Breast epithelium (tissue), 3 donors: Measurements from ENCODE around the gene TMEM108.

Source experiments
- POLR2AphosphoS5 ChIP-seq, 3 donors: sonication (generic); formaldehyde crosslinking; IDR thresholded peaks; one replicate each; pipeline ENCODE4 v1.6.1; 2017; ENCODE audit warnings: antibody characterized with exemption in 3 of 3
- TF ChIP-seq, protein P1 (sequence below), 3 donors: fragments of 450-650 bp; IDR thresholded peaks; one replicate each; pipeline ENCODE4 v1.5.1; 2016 to 2017; ENCODE audit warnings: antibody characterized with exemption in 3 of 3, mild to moderate bottlenecking in 3 of 3, moderate library complexity in 3 of 3

DNA sequence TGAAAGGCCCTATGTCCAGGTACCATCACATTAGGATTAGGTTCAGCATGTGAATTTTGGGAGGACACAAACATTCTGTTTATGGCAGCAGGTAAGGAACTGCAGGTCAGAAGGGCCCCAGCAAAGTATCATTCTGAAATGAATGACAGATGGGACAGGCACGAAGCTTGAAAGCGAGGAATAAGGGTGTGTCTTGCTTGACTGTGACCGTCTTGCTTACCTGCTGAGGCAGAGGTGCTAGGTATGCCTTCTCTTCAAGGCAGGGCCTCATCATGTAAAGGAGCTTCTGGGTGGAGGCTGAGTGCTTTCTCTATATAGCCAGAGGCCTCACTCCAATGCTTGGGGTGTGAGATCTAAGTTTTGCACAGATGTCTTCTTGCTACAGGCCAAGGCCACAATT lies 41.4 kb downstream of the TMEM108 start:
- TF ChIP-seq, protein P1, sequence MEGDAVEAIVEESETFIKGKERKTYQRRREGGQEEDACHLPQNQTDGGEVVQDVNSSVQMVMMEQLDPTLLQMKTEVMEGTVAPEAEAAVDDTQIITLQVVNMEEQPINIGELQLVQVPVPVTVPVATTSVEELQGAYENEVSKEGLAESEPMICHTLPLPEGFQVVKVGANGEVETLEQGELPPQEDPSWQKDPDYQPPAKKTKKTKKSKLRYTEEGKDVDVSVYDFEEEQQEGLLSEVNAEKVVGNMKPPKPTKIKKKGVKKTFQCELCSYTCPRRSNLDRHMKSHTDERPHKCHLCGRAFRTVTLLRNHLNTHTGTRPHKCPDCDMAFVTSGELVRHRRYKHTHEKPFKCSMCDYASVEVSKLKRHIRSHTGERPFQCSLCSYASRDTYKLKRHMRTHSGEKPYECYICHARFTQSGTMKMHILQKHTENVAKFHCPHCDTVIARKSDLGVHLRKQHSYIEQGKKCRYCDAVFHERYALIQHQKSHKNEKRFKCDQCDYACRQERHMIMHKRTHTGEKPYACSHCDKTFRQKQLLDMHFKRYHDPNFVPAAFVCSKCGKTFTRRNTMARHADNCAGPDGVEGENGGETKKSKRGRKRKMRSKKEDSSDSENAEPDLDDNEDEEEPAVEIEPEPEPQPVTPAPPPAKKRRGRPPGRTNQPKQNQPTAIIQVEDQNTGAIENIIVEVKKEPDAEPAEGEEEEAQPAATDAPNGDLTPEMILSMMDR (IDR thresholded peaks at IDR 0.05), result no peak
- TF ChIP-seq POLR2AphosphoS5 (IDR thresholded peaks at IDR 0.05), result no peak
